Mesothelial cell of epicardium (in vitro differentiated cells): ENCODE measurements around the gene IKZF1. TPM values are rescaled to one million over a fixed set of nuclear protein-coding genes. Genes with fewer than 3 reads are reported as not detected.

Experiments
- DNase-seq, 2 experiments: peaks; one replicate each; pipeline ENCODE4 v3.0.0; 2021; ENCODE audit warnings: low spot score in 2 of 2; ENCODE audit not compliant: unreplicated experiment in 2 of 2
- H3K27ac Mint-ChIP-seq: 2 replicates; pipeline ENCODE4 v1.8.0; 2021; ENCODE audit warnings: mixed read lengths
- H3K27me3 Mint-ChIP-seq: 2 replicates; pipeline ENCODE4 v1.8.0; 2021; ENCODE audit warnings: low read depth, mixed read lengths
- H3K36me3 Mint-ChIP-seq: 2 replicates; pipeline ENCODE4 v1.8.0; 2021; ENCODE audit warnings: mixed read lengths
- H3K4me1 Mint-ChIP-seq: 2 replicates; pipeline ENCODE4 v1.8.0; 2021; ENCODE audit warnings: mixed read lengths
- H3K4me3 Mint-ChIP-seq: 2 replicates; pipeline ENCODE4 v1.8.0; 2021; ENCODE audit warnings: mild to moderate bottlenecking, moderate library complexity, mixed read lengths
- H3K9me3 Mint-ChIP-seq: 2 replicates; pipeline ENCODE4 v1.8.0; 2021; ENCODE audit warnings: mixed read lengths
- total RNA-seq: library from RNA; stranded (reverse); gene quantifications from 3 replicates; pipeline ENCODE4 v1.2.1, GENCODE V29; 2021
- TF ChIP-seq, protein P1 (sequence below): fragments of 200-600 bp; sonication (generic); IDR thresholded peaks from one replicate; pipeline ENCODE4 v1.5.0; 2021; ENCODE audit warnings: antibody characterized with exemption; ENCODE audit not compliant: unreplicated experiment

The IKZF1 gene
- total RNA-seq, 1 donor from 2014 or later: 2.5 TPM

DNA sequence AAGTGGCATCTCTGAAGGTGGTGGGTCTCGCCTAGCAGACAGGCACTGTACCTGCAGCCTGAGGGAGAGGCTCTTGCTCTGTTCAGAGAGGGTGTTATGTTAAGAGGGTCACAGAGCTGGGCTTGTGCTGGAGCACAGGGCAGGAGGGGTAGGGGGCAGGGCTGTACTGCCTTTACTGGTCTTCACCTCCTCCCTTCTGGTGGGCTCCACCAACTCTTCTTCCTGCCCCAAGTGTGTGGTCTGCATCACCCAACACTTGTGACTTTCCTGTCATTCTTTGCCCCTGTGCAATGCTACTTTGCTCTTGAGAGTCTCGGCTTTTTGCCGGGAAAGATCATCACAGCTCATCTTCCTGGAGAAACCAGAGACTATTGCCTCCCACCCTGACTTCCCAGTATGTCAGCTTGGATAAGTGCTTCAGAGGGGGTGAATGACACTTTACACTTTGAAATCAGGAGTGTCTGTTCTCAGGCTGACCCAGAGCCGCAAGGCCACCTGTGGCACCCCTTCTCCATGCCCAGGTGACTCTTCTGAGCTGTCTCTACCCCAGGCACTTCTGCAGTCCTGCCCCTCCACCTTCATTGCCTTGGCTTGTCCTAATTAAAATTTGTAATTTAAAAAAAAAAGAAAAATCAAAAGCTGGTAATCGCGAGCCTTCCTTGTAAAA is 38.4 kb upstream of the IKZF1 start:
- no peak for DNase-seq
- H3K4me3 Mint-ChIP-seq: no peak overlapping the region
- TF ChIP-seq, protein P1, sequence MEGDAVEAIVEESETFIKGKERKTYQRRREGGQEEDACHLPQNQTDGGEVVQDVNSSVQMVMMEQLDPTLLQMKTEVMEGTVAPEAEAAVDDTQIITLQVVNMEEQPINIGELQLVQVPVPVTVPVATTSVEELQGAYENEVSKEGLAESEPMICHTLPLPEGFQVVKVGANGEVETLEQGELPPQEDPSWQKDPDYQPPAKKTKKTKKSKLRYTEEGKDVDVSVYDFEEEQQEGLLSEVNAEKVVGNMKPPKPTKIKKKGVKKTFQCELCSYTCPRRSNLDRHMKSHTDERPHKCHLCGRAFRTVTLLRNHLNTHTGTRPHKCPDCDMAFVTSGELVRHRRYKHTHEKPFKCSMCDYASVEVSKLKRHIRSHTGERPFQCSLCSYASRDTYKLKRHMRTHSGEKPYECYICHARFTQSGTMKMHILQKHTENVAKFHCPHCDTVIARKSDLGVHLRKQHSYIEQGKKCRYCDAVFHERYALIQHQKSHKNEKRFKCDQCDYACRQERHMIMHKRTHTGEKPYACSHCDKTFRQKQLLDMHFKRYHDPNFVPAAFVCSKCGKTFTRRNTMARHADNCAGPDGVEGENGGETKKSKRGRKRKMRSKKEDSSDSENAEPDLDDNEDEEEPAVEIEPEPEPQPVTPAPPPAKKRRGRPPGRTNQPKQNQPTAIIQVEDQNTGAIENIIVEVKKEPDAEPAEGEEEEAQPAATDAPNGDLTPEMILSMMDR: no peak
- H3K27ac Mint-ChIP-seq: no peak overlapping the region
- no peaks in the 10 kb centered on the region for H3K36me3 Mint-ChIP-seq
- H3K4me1 Mint-ChIP-seq: no peaks in the 10 kb centered on the region
- peaks cover 40% of the 10 kb centered on the region for H3K27me3 Mint-ChIP-seq
- peaks cover 4% of the 10 kb centered on the region for H3K9me3 Mint-ChIP-seq

DNA sequence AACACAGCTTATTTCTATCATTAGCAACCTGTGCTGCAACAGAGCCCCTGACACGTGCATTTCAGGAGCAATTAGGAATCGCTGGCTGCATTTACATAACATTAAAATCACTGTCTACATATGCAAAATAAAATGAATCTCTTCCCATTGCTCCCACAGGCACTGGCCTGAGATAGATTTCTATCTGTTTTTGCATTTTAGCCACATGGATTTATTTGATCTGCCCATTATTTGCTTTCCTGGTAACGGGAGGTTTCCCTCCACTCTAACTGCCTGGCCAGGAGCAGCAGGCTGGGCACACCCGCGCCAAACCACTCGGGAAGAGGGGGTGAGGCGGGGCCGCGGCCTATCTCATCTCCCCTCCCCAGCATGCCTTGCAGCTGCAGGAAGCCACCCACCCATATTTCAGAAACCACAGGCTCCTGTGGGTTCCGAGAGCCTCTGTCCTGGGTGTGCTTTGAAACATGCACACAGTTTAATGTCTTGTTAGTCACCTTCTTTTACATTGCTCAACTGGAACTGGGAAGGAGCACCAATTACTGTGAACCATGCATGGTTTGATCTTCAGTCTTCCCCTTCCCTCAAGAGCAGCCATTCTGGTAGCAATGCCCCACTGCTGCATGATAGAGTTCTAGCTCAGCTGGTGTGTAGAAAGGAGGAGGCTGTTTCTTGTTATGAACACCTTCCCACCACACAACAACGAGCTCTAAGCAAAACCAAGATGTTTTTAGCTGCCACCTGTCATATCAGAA is 37.7 kb upstream of the IKZF1 start:
- no peak overlapping the region for H3K4me3 Mint-ChIP-seq
- no peaks in the 10 kb centered on the region for H3K36me3 Mint-ChIP-seq
- DNase-seq: no peak
- peaks cover 4% of the 10 kb centered on the region for H3K9me3 Mint-ChIP-seq
- H3K27me3 Mint-ChIP-seq: peaks cover 42% of the 10 kb centered on the region
- H3K4me1 Mint-ChIP-seq: no peaks in the 10 kb centered on the region
- TF ChIP-seq, protein P1: no peak
- H3K27ac Mint-ChIP-seq: no peak overlapping the region

GRCh38 chr7:50267525-50268041 is 36.9 kb upstream of the IKZF1 start:
- peaks cover 4% of the 10 kb centered on the region for H3K9me3 Mint-ChIP-seq
- no peak overlapping the region for H3K27ac Mint-ChIP-seq

GRCh38 chr7:50268223-50268622 is 36.3 kb upstream of the IKZF1 start:
- Mint-ChIP-seq H3K9me3 (peaks cover 4% of the 10 kb centered on the region), H3K4me3 (no peak overlapping the region), H3K4me1 (no peaks in the 10 kb centered on the region), H3K36me3 (no peaks in the 10 kb centered on the region), H3K27ac (no peak overlapping the region), H3K27me3 (peaks cover 45% of the 10 kb centered on the region)
- TF ChIP-seq, protein P1: no peak
- no peak for DNase-seq

More at GRCh38 chr7:50267525-50268041, 36.9 kb upstream of the IKZF1 start:
- TF ChIP-seq, protein P1: no peak
- H3K27me3 Mint-ChIP-seq: peaks cover 42% of the 10 kb centered on the region
- no peak for DNase-seq
- no peaks in the 10 kb centered on the region for H3K4me1 Mint-ChIP-seq
- H3K4me3 Mint-ChIP-seq: no peak overlapping the region
- H3K36me3 Mint-ChIP-seq: no peaks in the 10 kb centered on the region

- H3K27me3 Mint-ChIP-seq: peaks cover 47% of the 10 kb centered on the region
- no peak overlapping the region for H3K4me3 Mint-ChIP-seq
These were observed 35.5 kb upstream of the IKZF1 start for GRCh38 chr7:50268990-50269389.

More at GRCh38 chr7:50268990-50269389, 35.5 kb upstream of the IKZF1 start:
- Mint-ChIP-seq H3K27ac (no peak overlapping the region), H3K9me3 (peaks cover 4% of the 10 kb centered on the region), H3K4me1 (no peaks in the 10 kb centered on the region), H3K36me3 (no peaks in the 10 kb centered on the region)
- no peak for DNase-seq
- TF ChIP-seq, protein P1: no peak
